Osteoblast (primary cell): ENCODE results near the gene ADAMTS18. TPM values are rescaled to one million over a fixed set of nuclear protein-coding genes. Genes with fewer than 3 reads are reported as not detected.
"Not testable (repeated sequence)": the region's sequence is repeated elsewhere in the genome, so short reads cannot be mapped to it uniquely, and the experiment has no call there.

ENCODE experiments used
- DNase-seq: peaks from one replicate; pipeline ENCODE4 v3.0.0; 2011; ENCODE audit warnings: low spot score, mixed read lengths; ENCODE audit not compliant: insufficient read length; ENCODE audit errors: missing footprints
- H2AFZ ChIP-seq: 2 replicates; pipeline ENCODE4 v1.6.0; 2011; ENCODE audit warnings: mild to moderate bottlenecking, low read length
- H3K27ac ChIP-seq: 2 replicates; pipeline ENCODE4 v1.5.1; 2011; ENCODE audit warnings: mild to moderate bottlenecking, low read depth, low read length, moderate library complexity
- H3K27me3 ChIP-seq: 2 replicates; pipeline ENCODE4 v1.6.0; 2012; ENCODE audit warnings: mild to moderate bottlenecking, control low read depth, inconsistent platforms, low read length, moderate library complexity; ENCODE audit not compliant: insufficient read depth
- H3K36me3 ChIP-seq: 2 replicates; pipeline ENCODE4 v1.5.1; 2011; ENCODE audit warnings: mild to moderate bottlenecking, low read length, control low read depth, moderate library complexity; ENCODE audit not compliant: insufficient read depth
- H3K4me1 ChIP-seq: 2 replicates; pipeline ENCODE4 v1.5.1; 2011; ENCODE audit warnings: mild to moderate bottlenecking, low read length, control low read depth, moderate library complexity; ENCODE audit not compliant: insufficient read depth
- H3K4me2 ChIP-seq: 2 replicates; pipeline ENCODE4 v1.6.0; 2011; ENCODE audit warnings: mild to moderate bottlenecking, low read length; ENCODE audit not compliant: insufficient read depth
- H3K4me3 ChIP-seq: fragments of 200-600 bp; sonication (generic); 3 replicates; pipeline ENCODE4 v1.5.1; 2012; ENCODE audit warnings: mild to moderate bottlenecking, low read length, inconsistent platforms; ENCODE audit not compliant: insufficient read depth
- H3K79me2 ChIP-seq: 2 replicates; pipeline ENCODE4 v1.6.0; 2012; ENCODE audit warnings: mild to moderate bottlenecking, low read length, control low read depth, inconsistent platforms; ENCODE audit not compliant: insufficient read depth
- H3K9me3 ChIP-seq: 2 replicates; pipeline ENCODE4 v1.5.1; 2011; ENCODE audit warnings: low read depth, low read length, control low read depth
- H4K20me1 ChIP-seq: 2 replicates; pipeline ENCODE4 v1.6.0; 2012; ENCODE audit warnings: mild to moderate bottlenecking, low read length, control low read depth; ENCODE audit not compliant: insufficient read depth
- total RNA-seq: library from RNA; depleted of rRNA; stranded (reverse); fragments of >200 nt; gene quantifications from 2 replicates; pipeline ENCODE4 v1.2.3, GENCODE V29; 2012
- TF ChIP-seq, protein P1 (sequence below): IDR thresholded peaks from 2 replicates; pipeline ENCODE4 v1.5.1; 2011; ENCODE audit warnings: mild to moderate bottlenecking, low read depth, low read length, moderate library complexity; ENCODE audit errors: extremely low read depth

ADAMTS18 gene
- total RNA-seq, 1 donor: not detected

DNA sequence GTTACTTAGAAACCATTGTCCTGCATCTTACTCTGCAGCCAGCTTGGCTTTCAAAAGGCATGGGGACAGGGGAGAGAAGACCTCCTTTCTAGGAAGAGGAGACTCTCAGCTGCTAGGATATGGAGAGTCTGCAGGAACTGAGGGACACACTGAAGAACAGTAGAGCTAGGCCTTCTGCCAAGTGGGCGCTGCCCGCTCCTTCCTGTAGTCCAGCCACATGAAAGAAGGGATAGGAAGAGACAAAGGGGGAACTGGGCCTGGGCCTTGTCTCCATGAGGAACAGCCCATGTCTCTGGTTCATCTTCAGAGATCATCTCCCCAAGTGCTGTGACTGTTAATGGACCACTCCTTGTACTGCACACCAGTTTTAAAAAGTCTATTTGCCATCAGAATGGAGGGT is 157.3 kb downstream of the ADAMTS18 start:
- no peak overlapping the region for H3K4me2 ChIP-seq
- no peak overlapping the region for H3K27ac ChIP-seq
- H2AFZ ChIP-seq: no peak overlapping the region
- H3K36me3 ChIP-seq: no peaks in the 10 kb centered on the region
- no peak overlapping the region for H3K4me3 ChIP-seq
- TF ChIP-seq, protein P1, sequence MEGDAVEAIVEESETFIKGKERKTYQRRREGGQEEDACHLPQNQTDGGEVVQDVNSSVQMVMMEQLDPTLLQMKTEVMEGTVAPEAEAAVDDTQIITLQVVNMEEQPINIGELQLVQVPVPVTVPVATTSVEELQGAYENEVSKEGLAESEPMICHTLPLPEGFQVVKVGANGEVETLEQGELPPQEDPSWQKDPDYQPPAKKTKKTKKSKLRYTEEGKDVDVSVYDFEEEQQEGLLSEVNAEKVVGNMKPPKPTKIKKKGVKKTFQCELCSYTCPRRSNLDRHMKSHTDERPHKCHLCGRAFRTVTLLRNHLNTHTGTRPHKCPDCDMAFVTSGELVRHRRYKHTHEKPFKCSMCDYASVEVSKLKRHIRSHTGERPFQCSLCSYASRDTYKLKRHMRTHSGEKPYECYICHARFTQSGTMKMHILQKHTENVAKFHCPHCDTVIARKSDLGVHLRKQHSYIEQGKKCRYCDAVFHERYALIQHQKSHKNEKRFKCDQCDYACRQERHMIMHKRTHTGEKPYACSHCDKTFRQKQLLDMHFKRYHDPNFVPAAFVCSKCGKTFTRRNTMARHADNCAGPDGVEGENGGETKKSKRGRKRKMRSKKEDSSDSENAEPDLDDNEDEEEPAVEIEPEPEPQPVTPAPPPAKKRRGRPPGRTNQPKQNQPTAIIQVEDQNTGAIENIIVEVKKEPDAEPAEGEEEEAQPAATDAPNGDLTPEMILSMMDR: no peak
- no peaks in the 10 kb centered on the region for H4K20me1 ChIP-seq
- H3K79me2 ChIP-seq: no peaks in the 10 kb centered on the region
- H3K9me3 ChIP-seq: no peaks in the 10 kb centered on the region
- DNase-seq: no peak
- no peaks in the 10 kb centered on the region for H3K27me3 ChIP-seq
- no peaks in the 10 kb centered on the region for H3K4me1 ChIP-seq

DNA sequence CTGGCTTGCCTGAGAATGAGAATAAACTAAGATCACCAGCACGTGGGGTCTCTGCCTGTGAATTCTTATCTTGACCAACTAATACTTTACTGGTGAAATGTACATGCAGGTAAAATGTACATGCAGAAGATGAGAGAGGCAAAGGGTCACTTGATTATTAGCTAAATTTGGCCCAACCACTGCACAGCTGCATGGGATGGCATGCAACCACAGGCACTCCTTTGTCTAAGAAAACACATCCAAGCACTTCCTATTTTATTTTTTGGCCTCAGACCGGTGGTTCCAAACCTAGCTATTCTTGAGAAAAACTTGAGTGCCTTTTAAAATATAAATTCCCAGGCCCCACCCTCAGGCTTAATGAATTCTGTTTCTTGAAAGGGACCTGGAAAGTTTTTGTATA is 157.7 kb downstream of the ADAMTS18 start:
- Histone ChIP-seq H3K79me2 (no peaks in the 10 kb centered on the region), H3K4me2 (no peak overlapping the region), H3K4me3 (no peak overlapping the region)

DNA sequence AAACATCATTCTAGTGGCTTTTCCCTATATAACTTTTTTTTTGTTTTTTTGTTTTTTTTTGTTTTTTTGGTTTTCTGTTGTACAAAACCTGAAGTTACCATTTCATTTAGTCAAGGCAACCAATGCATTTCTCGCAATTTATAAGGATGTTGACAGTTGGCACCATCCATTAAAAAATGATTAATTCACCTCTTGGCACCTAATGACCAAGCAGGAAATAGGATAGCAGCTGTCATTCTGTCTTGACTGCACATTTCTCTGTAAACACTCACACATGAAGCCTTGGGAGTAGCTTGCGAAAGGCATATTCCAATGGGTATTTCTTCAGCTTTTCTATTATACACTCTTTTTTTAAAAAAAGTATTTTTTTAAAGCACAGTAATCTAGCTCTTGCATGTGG is 158.2 kb downstream of the ADAMTS18 start:
- H3K27ac ChIP-seq: no peak overlapping the region
- H3K4me2 ChIP-seq: no peak overlapping the region
- DNase-seq: no peak

More for the DNA sequence above, 157.7 kb downstream of the ADAMTS18 start:
- Histone ChIP-seq H4K20me1 (no peaks in the 10 kb centered on the region), H2AFZ (no peak overlapping the region), H3K4me1 (no peaks in the 10 kb centered on the region), H3K9me3 (no peaks in the 10 kb centered on the region), H3K27me3 (no peaks in the 10 kb centered on the region), H3K27ac (no peak overlapping the region), H3K36me3 (no peaks in the 10 kb centered on the region)
- no peak for DNase-seq
- TF ChIP-seq, protein P1: no peak

DNA sequence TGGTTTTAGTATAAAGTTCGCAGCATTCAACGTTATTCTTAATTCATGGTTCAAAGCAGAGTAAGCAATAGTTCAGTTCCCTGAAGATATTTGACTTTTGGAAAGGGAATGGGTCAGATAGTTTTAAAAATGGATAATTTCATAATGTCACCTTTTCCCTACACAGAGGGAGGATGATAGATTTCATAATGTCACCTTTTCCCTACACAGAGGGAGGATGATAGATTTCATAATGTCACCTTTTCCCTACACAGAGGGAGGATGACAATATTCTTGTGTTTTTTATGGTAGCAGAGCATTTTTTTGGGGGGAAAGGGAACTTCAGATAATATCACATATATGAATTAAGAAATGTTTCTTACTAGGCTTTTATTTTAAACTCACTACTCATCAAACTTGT is 159.5 kb downstream of the ADAMTS18 start:
- H3K79me2 ChIP-seq: not testable (repeated sequence)

More for the DNA sequence above, 158.2 kb downstream of the ADAMTS18 start:
- no peaks in the 10 kb centered on the region for H3K36me3 ChIP-seq
- no peaks in the 10 kb centered on the region for H3K9me3 ChIP-seq
- no peaks in the 10 kb centered on the region for H4K20me1 ChIP-seq
- no peak overlapping the region for H2AFZ ChIP-seq
- no peak overlapping the region for H3K4me3 ChIP-seq
- TF ChIP-seq, protein P1: no peak
- no peaks in the 10 kb centered on the region for H3K4me1 ChIP-seq
- no peaks in the 10 kb centered on the region for H3K79me2 ChIP-seq
- H3K27me3 ChIP-seq: no peaks in the 10 kb centered on the region

More for the DNA sequence above, 159.5 kb downstream of the ADAMTS18 start:
- H4K20me1 ChIP-seq, H2AFZ ChIP-seq, H3K4me3 ChIP-seq, H3K9me3 ChIP-seq, H3K4me1 ChIP-seq, H3K27ac ChIP-seq, H3K4me2 ChIP-seq, H3K27me3 ChIP-seq, DNase-seq, H3K36me3 ChIP-seq: not testable (repeated sequence)
